Adrenal gland (tissue), 12 donors: Measurements from ENCODE around the gene PIM3. TPM values are rescaled to one million over a fixed set of nuclear protein-coding genes. Genes with fewer than 3 reads are reported as not detected.

ENCODE experiments used
- DNase-seq, 7 donors: peaks; one replicate each; pipeline ENCODE4 v3.0.0-alpha.2; 2019 to 2020
- H3K27ac ChIP-seq, 5 donors: fragments of 200-600 bp; sonication (generic) in 4 of 5; 1 replicate in 3 of 5; 2 replicates in 2 of 5; pipeline versions ENCODE4 v1.5.1 to v1.8.0; 2016 to 2020; ENCODE audit warnings: mild to moderate bottlenecking in 1 of 5
- H3K27me3 ChIP-seq: fragments of 200-600 bp; 2 replicates; pipeline ENCODE4 v1.8.0; 2021
- H3K36me3 ChIP-seq, 2 donors: fragments of 200-600 bp; replicated peaks in 1 of 2; 1 replicate in 1 of 2; 2 replicates in 1 of 2; pipeline versions ENCODE4 v1.5.1 to v1.8.0; 2018 to 2022
- H3K4me1 ChIP-seq, 2 donors: fragments of 200-600 bp; replicated peaks in 1 of 2; 1 replicate in 1 of 2; 2 replicates in 1 of 2; pipeline versions ENCODE4 v1.5.1 to v1.8.0; 2018 to 2021
- H3K4me3 ChIP-seq, 4 donors: fragments of 200-600 bp; sonication (generic) in 3 of 4; one replicate each; pipeline ENCODE4 v1.5.1; 2016 to 2018
- H3K9me3 ChIP-seq, 3 donors: fragments of 200-600 bp; sonication (generic) in 1 of 3; replicated peaks in 1 of 3; 1 replicate in 2 of 3; 2 replicates in 1 of 3; pipeline versions ENCODE4 v1.5.1 to v1.8.0; 2016 to 2021
- CTCF ChIP-seq, 6 experiments: fragments of 450-650 bp in 4 of 6; fragments of 200-600 bp in 2 of 6; sonication (generic) in 1 of 6; IDR thresholded peaks; 1 replicate in 5 of 6; 2 replicates in 1 of 6; pipeline versions ENCODE4 v1.5.1 to v1.8.0; 2016 to 2021; ENCODE audit warnings: antibody characterized with exemption in 6 of 6, mild to moderate bottlenecking in 2 of 6, moderate library complexity in 1 of 6
- POLR2A ChIP-seq, 2 donors: fragments of 450-650 bp; IDR thresholded peaks; one replicate each; pipeline ENCODE4 v1.6.1; 2017; ENCODE audit warnings: antibody characterized with exemption in 2 of 2, mild to moderate bottlenecking in 2 of 2, moderate library complexity in 1 of 2
- WGBS, 4 donors: extraction: QIAGEN DNeasy Blood & Tissue Kit in 2 of 4; methylation state at CpG; one replicate each; pipeline versions ENCODE4 v1.1.5 to v1.1.7; 2013 to 2017; 5-methylcytosine and 5-hydroxymethylcytosine counted together
- intact Hi-C, 2 donors: fragments of 100-400 bp; cut with DNase I; formaldehyde crosslinking; loops; one replicate each; pipeline versions ENCODE4 v1.14.1 to v1.15.0; 2022 to 2023
- polyA plus RNA-seq, 3 donors: library from polyadenylated mRNA; stranded (reverse); fragments of 200-250 nt in 2 of 3; fragments of 350-450 nt in 1 of 3; fragmentation: Illumina TruSeq in 1 of 3; extraction: RNeasy Lipid Tissue Mini Kit (QIAGEN cat#74804) in 1 of 3; gene quantifications; one replicate each; pipeline ENCODE4 v1.2.3, GENCODE V29; 2013 to 2014
- total RNA-seq, 9 donors: library from RNA; depleted of rRNA in 4 of 9; stranded (reverse); fragments of >200 nt in 4 of 9; fragments of 120-200 nt in 1 of 9; fragmentation: NEBNext Ultra II Directional in 1 of 9; extraction: Animal tissue kit (Norgen Biotek cat#: 25700) in 1 of 9; gene quantifications; one replicate each; pipeline versions ENCODE4 v1.1.0 to v1.2.4, GENCODE V29; 2013 to 2023
- donor health status: healthy with polysubstance abuse.
- donor health status: Bipolar disorder and iron deficiency.
- donor health status: DM: yes; HTN: yes; CAD: no.
- donor health status: DM: no; HTN: no; CAD: no.
- donor health status: DM: no; HTN: no; CAD: no.
- donor health status: DM: yes; HTN: yes; CAD: no.

The PIM3 gene
- total and polyA plus RNA-seq, 12 donors: 7.2 to 99.2 (median 51.7) TPM

GRCh38 chr22:49961005-49961600, 531 bp downstream of the PIM3 start:
- TF ChIP-seq POLR2A (IDR thresholded peaks at IDR 0.05): no peak
- peaks cover 33 to 45% of the 10 kb centered on the region in 2 donors for H3K4me1 ChIP-seq
- intact Hi-C loops: no loop called here
- peaks cover 0 to 18% of the 10 kb centered on the region in 2 donors for H3K36me3 ChIP-seq
- H3K27ac ChIP-seq: peak overlapping the region; percentile 60 to 100 (median 94)
- H3K27me3 ChIP-seq: no peaks in the 10 kb centered on the region
- WGBS, 4 donors: 0 to 1% (median 1%) methylated on average over 2 to 84 of the region's 84 CpGs; no CpG with 5 or more reads in 1 of the 4 donors
- peak overlapping the region; percentile 48 to 99 (median 76) for H3K4me3 ChIP-seq
- H3K9me3 ChIP-seq: no peaks in the 10 kb centered on the region
- peak; percentile 46 to 70 (median 61) for DNase-seq

- Histone ChIP-seq H3K36me3 (peaks cover 0 to 18% of the 10 kb centered on the region in 2 donors), H3K4me3 (peak overlapping the region; percentile 48 to 99 (median 76)), H3K4me1 (peaks cover 38 to 50% of the 10 kb centered on the region in 2 donors), H3K27me3 (no peaks in the 10 kb centered on the region), H3K27ac (peak overlapping the region; percentile 60 to 100 (median 94)), H3K9me3 (no peaks in the 10 kb centered on the region)
- intact Hi-C loops: no loop called here
- DNase-seq: peak in 1 of 7 donors; percentile 56
- 0 to 3% (median 2%) methylated on average over 2 to 49 of the region's 49 CpGs; no CpG with 5 or more reads in 1 of the 4 donors for WGBS, 4 donors
- TF ChIP-seq POLR2A (IDR thresholded peaks at IDR 0.05): peak in 1 of 2 donors; percentile 5
- no peak for TF ChIP-seq CTCF (IDR thresholded peaks at IDR 0.05)
Measured at GRCh38 chr22:49961601-49962011, 1.0 kb downstream of the PIM3 start.

- peak; percentile 94 to 98 (median 95) for DNase-seq
- Histone ChIP-seq H3K4me1 (peaks cover 43 to 56% of the 10 kb centered on the region in 2 donors), H3K27me3 (no peaks in the 10 kb centered on the region), H3K9me3 (no peaks in the 10 kb centered on the region), H3K27ac (peak overlapping the region; percentile 73 to 100 (median 94)), H3K4me3 (peak overlapping the region; percentile 48 to 99 (median 76)), H3K36me3 (peaks cover 0 to 18% of the 10 kb centered on the region in 2 donors)
- WGBS, 4 donors: 0 to 3% (median 2%) methylated on average over 6 to 69 of the region's 70 CpGs; no CpG with 5 or more reads in 1 of the 4 donors
- intact Hi-C loops: no loop called here
- TF ChIP-seq CTCF (IDR thresholded peaks at IDR 0.05): no peak
- TF ChIP-seq POLR2A (IDR thresholded peaks at IDR 0.05): peak; percentile 60 to 85
Measured at GRCh38 chr22:49962012-49962750, 1.6 kb downstream of the PIM3 start.

GRCh38 chr22:49962751-49963646, 2.4 kb downstream of the PIM3 start:
- 40 to 59% (median 52%) methylated on average over 22 to 63 of the region's 63 CpGs for WGBS, 4 donors
- intact Hi-C loops: no loop called here
- TF ChIP-seq CTCF (IDR thresholded peaks at IDR 0.05) (no peak), POLR2A (IDR thresholded peaks at IDR 0.05) (no peak)
- Histone ChIP-seq H3K27me3 (no peaks in the 10 kb centered on the region), H3K36me3 (peaks cover 0 to 18% of the 10 kb centered on the region in 2 donors), H3K27ac (peak overlapping the region; percentile 73 to 100 (median 94)), H3K4me3 (peak overlapping the region in 3 of 4 donors; percentile 19 to 99 (median 70)), H3K9me3 (no peaks in the 10 kb centered on the region), H3K4me1 (peaks cover 52 to 64% of the 10 kb centered on the region in 2 donors)
- peak; percentile 33 to 79 (median 52) for DNase-seq
